LNCaP clone FGC (cell line): ENCODE results near the gene CD40.

Source experiments
- DNase-seq: peaks from one replicate; pipeline ENCODE4 v3.0.0-alpha.2; 2011; ENCODE audit warnings: low read depth
- H3K4me3 ChIP-seq: 2 replicates; pipeline ENCODE4 v1.5.1; 2011; ENCODE audit warnings: mild to moderate bottlenecking, low read depth, low read length, control low read depth
- TF ChIP-seq, protein P1 (sequence below): IDR thresholded peaks from 2 replicates; pipeline ENCODE4 v1.5.1; 2012; ENCODE audit warnings: mild to moderate bottlenecking; ENCODE audit not compliant: control insufficient read depth, insufficient read depth; ENCODE audit errors: extremely low read depth

Gene CD40

DNA sequence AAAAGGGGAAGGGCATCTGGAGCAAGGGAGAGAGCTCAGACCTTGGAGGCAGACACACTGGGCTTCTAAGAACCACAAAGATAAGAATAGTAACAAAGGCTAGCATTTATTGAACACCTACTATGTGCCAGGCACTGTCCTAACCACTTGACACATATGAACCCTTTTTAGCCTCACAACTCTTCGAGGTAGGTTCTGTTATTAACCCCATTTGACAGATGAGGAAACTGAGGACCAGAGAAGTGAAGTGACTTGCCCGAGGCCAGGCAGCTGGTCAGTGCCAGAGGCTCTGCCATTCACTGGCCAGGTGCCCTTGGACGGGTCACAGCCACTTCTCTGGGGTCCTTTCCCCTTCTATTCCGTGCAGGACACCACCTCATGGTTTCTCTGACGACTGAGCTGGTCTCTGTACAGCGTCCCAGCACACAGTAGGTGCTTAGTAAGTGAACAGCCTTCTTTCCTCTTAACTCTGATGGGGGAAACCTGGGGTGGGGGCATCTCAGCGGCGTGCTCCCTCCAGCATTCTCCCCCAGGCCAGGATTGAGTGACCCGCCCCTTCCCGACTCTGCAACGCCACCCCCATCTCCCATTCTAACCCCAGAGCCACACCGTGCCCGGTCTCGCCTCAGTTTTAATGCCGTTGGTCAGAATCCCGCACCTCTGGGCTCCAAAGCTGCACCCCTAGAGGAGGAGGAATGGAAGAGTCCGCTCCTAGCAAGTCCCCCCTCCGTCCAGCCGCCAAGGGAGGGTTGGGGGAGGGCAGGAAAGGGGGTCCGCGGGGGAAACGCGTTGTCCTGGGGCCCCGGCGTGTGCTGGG, 55.7 kb downstream of the CD40 start:
- no peak for DNase-seq
- TF ChIP-seq, protein P1, sequence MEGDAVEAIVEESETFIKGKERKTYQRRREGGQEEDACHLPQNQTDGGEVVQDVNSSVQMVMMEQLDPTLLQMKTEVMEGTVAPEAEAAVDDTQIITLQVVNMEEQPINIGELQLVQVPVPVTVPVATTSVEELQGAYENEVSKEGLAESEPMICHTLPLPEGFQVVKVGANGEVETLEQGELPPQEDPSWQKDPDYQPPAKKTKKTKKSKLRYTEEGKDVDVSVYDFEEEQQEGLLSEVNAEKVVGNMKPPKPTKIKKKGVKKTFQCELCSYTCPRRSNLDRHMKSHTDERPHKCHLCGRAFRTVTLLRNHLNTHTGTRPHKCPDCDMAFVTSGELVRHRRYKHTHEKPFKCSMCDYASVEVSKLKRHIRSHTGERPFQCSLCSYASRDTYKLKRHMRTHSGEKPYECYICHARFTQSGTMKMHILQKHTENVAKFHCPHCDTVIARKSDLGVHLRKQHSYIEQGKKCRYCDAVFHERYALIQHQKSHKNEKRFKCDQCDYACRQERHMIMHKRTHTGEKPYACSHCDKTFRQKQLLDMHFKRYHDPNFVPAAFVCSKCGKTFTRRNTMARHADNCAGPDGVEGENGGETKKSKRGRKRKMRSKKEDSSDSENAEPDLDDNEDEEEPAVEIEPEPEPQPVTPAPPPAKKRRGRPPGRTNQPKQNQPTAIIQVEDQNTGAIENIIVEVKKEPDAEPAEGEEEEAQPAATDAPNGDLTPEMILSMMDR: no peak
- H3K4me3 ChIP-seq: no peak overlapping the region

- DNase-seq: no peak
- H3K4me3 ChIP-seq: no peak overlapping the region
- TF ChIP-seq, protein P1: 0 out of 2 replicates have a peak, but pooled peaks have one; percentile 24
Measured at GRCh38 chr20:46174469-46175126, 56.5 kb downstream of the CD40 start.

DNA sequence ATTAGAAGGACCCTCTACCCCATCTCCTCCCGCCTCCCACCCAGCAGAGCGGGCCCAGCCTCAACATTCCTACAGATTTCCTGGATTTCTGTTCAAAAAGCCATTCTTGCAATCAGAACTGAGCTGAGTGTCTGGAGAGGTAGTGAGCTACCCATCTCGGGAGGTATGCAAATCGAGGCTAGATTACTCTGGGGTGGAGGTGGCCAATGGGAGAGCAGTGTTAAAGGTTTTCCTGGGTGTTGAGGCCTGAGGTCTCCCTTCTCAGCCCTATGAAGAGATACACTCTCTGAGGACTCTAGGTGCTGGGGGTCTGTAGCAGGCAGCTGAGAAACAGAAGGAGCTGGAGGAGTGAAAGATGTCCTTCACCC, 57.0 kb downstream of the CD40 start:
- DNase-seq: no peak
- no peak overlapping the region for H3K4me3 ChIP-seq
- TF ChIP-seq, protein P1: no peak

- TF ChIP-seq, protein P1: no peak
- no peak overlapping the region for H3K4me3 ChIP-seq
- no peak for DNase-seq
Measured at GRCh38 chr20:46176739-46177378, 58.7 kb downstream of the CD40 start.

GRCh38 chr20:46177768-46178167, 59.7 kb downstream of the CD40 start:
- TF ChIP-seq, protein P1: no peak
- H3K4me3 ChIP-seq: no peak overlapping the region
- DNase-seq: no peak

DNA sequence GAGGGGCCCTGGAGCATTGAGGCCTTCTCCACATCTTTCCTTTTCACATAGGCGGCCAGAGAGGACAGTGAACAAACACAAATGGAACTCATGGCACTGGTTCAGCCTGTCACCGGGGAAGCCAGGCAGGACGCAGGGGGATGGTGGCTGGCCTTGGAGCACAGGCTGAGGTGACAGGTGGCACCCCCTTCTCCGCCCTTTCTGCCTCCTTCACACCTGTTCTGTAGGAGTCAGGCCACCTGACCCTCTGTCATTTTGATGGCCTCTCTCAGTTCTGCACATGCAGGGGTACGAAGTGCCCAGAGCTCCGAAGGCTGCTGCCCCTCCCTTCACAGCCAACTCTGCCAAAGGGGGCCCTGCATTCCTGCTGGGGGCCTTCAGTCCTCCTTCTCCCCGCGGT, 60.8 kb downstream of the CD40 start:
- H3K4me3 ChIP-seq: no peak overlapping the region
- TF ChIP-seq, protein P1: no peak
- no peak for DNase-seq
